CD4-positive, alpha-beta memory T cell (primary cell): Measurements from ENCODE around the gene DCLK2. TPM values are rescaled to one million over a fixed set of nuclear protein-coding genes. Genes with fewer than 3 reads are reported as not detected.

Source experiments
- CTCF ChIA-PET: fragments of 350-600 bp; sonication (Branson Sonifier 250); formaldehyde crosslinking; loops from one replicate; lab custom pipeline; 2021; ENCODE audit warnings: inconsistent platforms; ENCODE audit not compliant: partially characterized antibody; lab: Charles Lee
- POLR2A ChIA-PET: fragments of 350-600 bp; sonication (Branson Sonifier 250); formaldehyde crosslinking; loops from one replicate; lab custom pipeline; 2021; ENCODE audit not compliant: partially characterized antibody; lab: Charles Lee
- DNase-seq, 5 donors: peaks; one replicate each; pipeline versions ENCODE4 v3.0.0 to v3.0.0-alpha.2; 2020 to 2022; ENCODE audit warnings: mixed read lengths in 1 of 5
- H3K27ac ChIP-seq: one replicate; pipeline ENCODE4 v1.7.0; 2013; ENCODE audit warnings: low read depth, low read length
- H3K27me3 ChIP-seq: 2 replicates; pipeline ENCODE4 v1.7.0; 2013; ENCODE audit warnings: mild to moderate bottlenecking, low read length, moderate library complexity; ENCODE audit not compliant: insufficient read depth
- H3K36me3 ChIP-seq: 2 replicates; pipeline ENCODE4 v1.7.0; 2013; ENCODE audit warnings: mild to moderate bottlenecking, low read length, moderate library complexity; ENCODE audit not compliant: insufficient read depth
- H3K4me1 ChIP-seq: 2 replicates; pipeline ENCODE4 v1.7.0; 2013; ENCODE audit warnings: mild to moderate bottlenecking, low read length, moderate library complexity; ENCODE audit not compliant: insufficient read depth
- H3K4me3 ChIP-seq, 2 donors: one replicate each; pipeline ENCODE4 v1.7.0; 2013; ENCODE audit warnings: low read length in 2 of 2, mild to moderate bottlenecking in 1 of 2
- H3K9me3 ChIP-seq, 2 donors: one replicate each; pipeline ENCODE4 v1.7.0; 2013; ENCODE audit warnings: low read length in 2 of 2, control low read depth in 1 of 2; ENCODE audit not compliant: control insufficient read depth in 1 of 2
- H3K27ac Mint-ChIP-seq, 7 donors: one replicate each; pipeline ENCODE4 v1.8.0; 2020 to 2021; ENCODE audit warnings: mixed read lengths in 7 of 7, mild to moderate bottlenecking in 6 of 7, inconsistent platforms in 3 of 7, moderate library complexity in 3 of 7
- H3K27me3 Mint-ChIP-seq, 2 donors: one replicate each; pipeline ENCODE4 v1.8.0; 2020 to 2021; ENCODE audit warnings: mixed read lengths in 2 of 2
- H3K36me3 Mint-ChIP-seq, 2 donors: one replicate each; pipeline ENCODE4 v1.8.0; 2020 to 2021; ENCODE audit warnings: mixed read lengths in 2 of 2, inconsistent platforms in 1 of 2, mild to moderate bottlenecking in 1 of 2
- H3K4me1 Mint-ChIP-seq, 4 donors: one replicate each; pipeline ENCODE4 v1.8.0; 2020 to 2021; ENCODE audit warnings: mixed read lengths in 4 of 4, mild to moderate bottlenecking in 1 of 4
- H3K4me3 Mint-ChIP-seq, 8 donors: one replicate each; pipeline ENCODE4 v1.8.0; 2020 to 2021; ENCODE audit warnings: mixed read lengths in 8 of 8, mild to moderate bottlenecking in 7 of 8, moderate library complexity in 6 of 8, inconsistent platforms in 3 of 8
- H3K9me3 Mint-ChIP-seq, 8 donors: one replicate each; pipeline ENCODE4 v1.8.0; 2020 to 2021; ENCODE audit warnings: mixed read lengths in 8 of 8, mild to moderate bottlenecking in 5 of 8, inconsistent platforms in 3 of 8, moderate library complexity in 1 of 8
- intact Hi-C: fragments of 100-400 bp; cut with micrococcal nuclease; formaldehyde crosslinking; loops from one replicate; pipeline ENCODE4 v1.15.1; 2023
- polyA plus RNA-seq, 2 donors: library from polyadenylated mRNA; unstranded; fragments of 300-500 nt; fragmentation: Illumina TruSeq; gene quantifications; one replicate each; pipeline ENCODE4 v1.2.3, GENCODE V29; 2021
- total RNA-seq, 2 experiments: library from RNA; stranded (reverse); gene quantifications; one replicate each; pipeline ENCODE4 v1.2.3, GENCODE V29; 2021

The DCLK2 gene
- total and polyA plus RNA-seq, 4 experiments from 2014 or later, result not detected

- Histone ChIP-seq H3K4me1 (no peaks in the 10 kb centered on the region), H3K4me3 (no peak overlapping the region), H3K9me3 (no peaks in the 10 kb centered on the region), H3K27ac (no peak overlapping the region), H3K36me3 (no peaks in the 10 kb centered on the region), H3K27me3 (peaks cover 7% of the 10 kb centered on the region)
- Mint-ChIP-seq H3K9me3 (peaks cover 0 to 7% (median under 1%) of the 10 kb centered on the region in 8 donors), H3K27me3 (peaks cover 33 to 36% of the 10 kb centered on the region in 2 donors), H3K4me1 (peaks cover 0 to 9% (median 3%) of the 10 kb centered on the region in 4 donors), H3K27ac (no peak overlapping the region), H3K36me3 (no peaks in the 10 kb centered on the region), H3K4me3 (no peak overlapping the region)
- ChIA-PET CTCF (no interaction called here), POLR2A (no interaction called here)
- intact Hi-C loops, result no loop called here
- no peak for DNase-seq
Measured at GRCh38 chr4:150080875-150081274, 2.6 kb downstream of the DCLK2 start.

- H3K4me3 ChIP-seq, result no peak overlapping the region
- ChIA-PET CTCF (no interaction called here), POLR2A (no interaction called here)
- Mint-ChIP-seq H3K36me3 (no peaks in the 10 kb centered on the region), H3K4me1 (peaks cover 0 to 9% (median 3%) of the 10 kb centered on the region in 4 donors), H3K27ac (no peak overlapping the region), H3K27me3 (peaks cover 19 to 26% of the 10 kb centered on the region in 2 donors), H3K9me3 (peaks cover 0 to 3% (median 0%) of the 10 kb centered on the region in 8 donors), H3K4me3 (no peak overlapping the region)
- no peak for DNase-seq
- intact Hi-C loops, result no loop called here
- H3K27me3 ChIP-seq, result peaks cover 1% of the 10 kb centered on the region
- no peaks in the 10 kb centered on the region for H3K9me3 ChIP-seq
- H3K36me3 ChIP-seq, result no peaks in the 10 kb centered on the region
- no peak overlapping the region for H3K27ac ChIP-seq
- H3K4me1 ChIP-seq, result no peaks in the 10 kb centered on the region
Measured at GRCh38 chr4:150082241-150082640, 4.0 kb downstream of the DCLK2 start.

GRCh38 chr4:150087006-150087405, 8.8 kb downstream of the DCLK2 start:
- ChIA-PET CTCF (no interaction called here), POLR2A (no interaction called here)
- H3K27ac Mint-ChIP-seq, result no peak overlapping the region
- Histone ChIP-seq H3K27me3 (no peaks in the 10 kb centered on the region), H3K9me3 (no peaks in the 10 kb centered on the region), H3K36me3 (no peaks in the 10 kb centered on the region), H3K4me3 (no peak overlapping the region), H3K27ac (no peak overlapping the region), H3K4me1 (no peaks in the 10 kb centered on the region)
- no peaks in the 10 kb centered on the region for H3K4me1 Mint-ChIP-seq
- peaks cover 5 to 6% of the 10 kb centered on the region in 2 donors for H3K27me3 Mint-ChIP-seq
- intact Hi-C loops, result no loop called here
- no peak overlapping the region for H3K4me3 Mint-ChIP-seq
- peaks cover 0 to 2% (median 0%) of the 10 kb centered on the region in 8 donors for H3K9me3 Mint-ChIP-seq
- DNase-seq, result no peak
- no peaks in the 10 kb centered on the region for H3K36me3 Mint-ChIP-seq

GRCh38 chr4:150089732-150090131, 11.5 kb downstream of the DCLK2 start:
- Histone ChIP-seq H3K4me1 (no peaks in the 10 kb centered on the region), H3K36me3 (no peaks in the 10 kb centered on the region), H3K4me3 (no peak overlapping the region), H3K27ac (no peak overlapping the region), H3K27me3 (no peaks in the 10 kb centered on the region), H3K9me3 (no peaks in the 10 kb centered on the region)
- ChIA-PET POLR2A (no interaction called here), CTCF (no interaction called here)
- no peaks in the 10 kb centered on the region for H3K36me3 Mint-ChIP-seq
- no peak for DNase-seq
- H3K27ac Mint-ChIP-seq, result no peak overlapping the region
- intact Hi-C loops, result no loop called here
- H3K4me1 Mint-ChIP-seq, result no peaks in the 10 kb centered on the region
- H3K4me3 Mint-ChIP-seq, result no peak overlapping the region
- peaks cover 0 to 2% of the 10 kb centered on the region in 2 donors for H3K27me3 Mint-ChIP-seq
- peaks cover 0 to 2% (median 0%) of the 10 kb centered on the region in 8 donors for H3K9me3 Mint-ChIP-seq

- peaks cover 0 to 2% (median 0%) of the 10 kb centered on the region in 8 donors for H3K9me3 Mint-ChIP-seq
- Histone ChIP-seq H3K4me1 (no peaks in the 10 kb centered on the region), H3K27ac (no peak overlapping the region), H3K36me3 (no peaks in the 10 kb centered on the region), H3K27me3 (no peaks in the 10 kb centered on the region), H3K4me3 (no peak overlapping the region), H3K9me3 (no peaks in the 10 kb centered on the region)
- POLR2A ChIA-PET, result no interaction called here
- H3K4me1 Mint-ChIP-seq, result no peaks in the 10 kb centered on the region
- H3K27ac Mint-ChIP-seq, result no peak overlapping the region
- H3K4me3 Mint-ChIP-seq, result no peak overlapping the region
- no peak for DNase-seq
- peaks cover 0 to 2% of the 10 kb centered on the region in 2 donors for H3K27me3 Mint-ChIP-seq
- intact Hi-C loops, result no loop called here
- H3K36me3 Mint-ChIP-seq, result no peaks in the 10 kb centered on the region
- CTCF ChIA-PET, result no interaction called here
Measured at GRCh38 chr4:150090836-150091235, 12.6 kb downstream of the DCLK2 start.

GRCh38 chr4:150094676-150095075, 16.4 kb downstream of the DCLK2 start:
- DNase-seq, result no peak
- Histone ChIP-seq H3K9me3 (no peaks in the 10 kb centered on the region), H3K27ac (no peak overlapping the region), H3K4me3 (no peak overlapping the region), H3K4me1 (no peaks in the 10 kb centered on the region), H3K36me3 (no peaks in the 10 kb centered on the region), H3K27me3 (no peaks in the 10 kb centered on the region)
- Mint-ChIP-seq H3K36me3 (no peaks in the 10 kb centered on the region), H3K4me3 (no peak overlapping the region), H3K4me1 (no peaks in the 10 kb centered on the region), H3K27me3 (peaks cover 0 to 2% of the 10 kb centered on the region in 2 donors), H3K27ac (no peak overlapping the region), H3K9me3 (peaks cover 0 to 2% (median 0%) of the 10 kb centered on the region in 8 donors)
- POLR2A ChIA-PET, result no interaction called here
- CTCF ChIA-PET, result no interaction called here
- intact Hi-C loops, result no loop called here

GRCh38 chr4:150096625-150097024, 18.4 kb downstream of the DCLK2 start:
- DNase-seq, result no peak
- CTCF ChIA-PET, result no interaction called here
- intact Hi-C loops, result no loop called here
- H3K27ac ChIP-seq, result no peak overlapping the region
- no peak overlapping the region for H3K4me3 ChIP-seq
- H3K27ac Mint-ChIP-seq, result no peak overlapping the region
- no peaks in the 10 kb centered on the region for H3K4me1 ChIP-seq
- POLR2A ChIA-PET, result no interaction called here
- no peaks in the 10 kb centered on the region for H3K9me3 Mint-ChIP-seq
- H3K27me3 Mint-ChIP-seq, result peaks cover 0 to 2% of the 10 kb centered on the region in 2 donors
- H3K36me3 ChIP-seq, result no peaks in the 10 kb centered on the region
- no peak overlapping the region for H3K4me3 Mint-ChIP-seq
- H3K27me3 ChIP-seq, result no peaks in the 10 kb centered on the region
- no peaks in the 10 kb centered on the region for H3K9me3 ChIP-seq
- H3K36me3 Mint-ChIP-seq, result no peaks in the 10 kb centered on the region
- H3K4me1 Mint-ChIP-seq, result no peaks in the 10 kb centered on the region

- no peaks in the 10 kb centered on the region for H3K4me1 Mint-ChIP-seq
- no peaks in the 10 kb centered on the region for H3K36me3 Mint-ChIP-seq
- H3K27ac Mint-ChIP-seq, result no peak overlapping the region
- no peak overlapping the region for H3K4me3 ChIP-seq
- peaks cover 4 to 7% of the 10 kb centered on the region in 2 donors for H3K27me3 Mint-ChIP-seq
- DNase-seq, result no peak
- H3K4me1 ChIP-seq, result no peaks in the 10 kb centered on the region
- intact Hi-C loops, result no loop called here
- no peaks in the 10 kb centered on the region for H3K9me3 Mint-ChIP-seq
- POLR2A ChIA-PET, result no interaction called here
- H3K27ac ChIP-seq, result no peak overlapping the region
- H3K9me3 ChIP-seq, result no peaks in the 10 kb centered on the region
- H3K27me3 ChIP-seq, result no peaks in the 10 kb centered on the region
- CTCF ChIA-PET, result no interaction called here
- no peaks in the 10 kb centered on the region for H3K36me3 ChIP-seq
- no peak overlapping the region for H3K4me3 Mint-ChIP-seq
Measured at GRCh38 chr4:150098214-150098613, 20.0 kb downstream of the DCLK2 start.
